DOHH2 (cell line): ENCODE data around the gene L3MBTL2.

ENCODE experiments used
- H3F3A ChIP-seq: fragments of 200-600 bp; sonication (generic), shearing (Covaris generic); 2 replicates; pipeline ENCODE4 v1.6.0; 2016; ENCODE audit warnings: antibody characterized with exemption, mild to moderate bottlenecking; ENCODE audit not compliant: control insufficient read depth, insufficient read depth
- H3K27ac ChIP-seq: fragments of 200-600 bp; sonication (generic); 2 replicates; pipeline ENCODE4 v1.5.1; 2014; ENCODE audit warnings: low read depth, mild to moderate bottlenecking, low read length, moderate library complexity
- H3K27me3 ChIP-seq: fragments of 200-600 bp; sonication (generic); 2 replicates; pipeline ENCODE4 v1.6.1; 2014; ENCODE audit warnings: mild to moderate bottlenecking, low read length, mixed read lengths; ENCODE audit not compliant: control insufficient read depth
- H3K36me3 ChIP-seq: fragments of 200-600 bp; sonication (generic); 2 replicates; pipeline ENCODE4 v1.6.1; 2014; ENCODE audit warnings: mild to moderate bottlenecking, low read length, moderate library complexity, mixed read lengths; ENCODE audit not compliant: control insufficient read depth
- H3K4me1 ChIP-seq: fragments of 200-600 bp; sonication (generic); 2 replicates; pipeline ENCODE4 v1.6.1; 2014; ENCODE audit warnings: mild to moderate bottlenecking, low read length, mixed read lengths; ENCODE audit not compliant: control insufficient read depth
- H3K4me2 ChIP-seq: fragments of 200-600 bp; sonication (generic); 2 replicates; pipeline ENCODE4 v1.6.0; 2014; ENCODE audit warnings: mild to moderate bottlenecking, low read length, moderate library complexity
- H3K4me3 ChIP-seq: fragments of 200-600 bp; sonication (generic); 2 replicates; pipeline ENCODE4 v1.5.1; 2014; ENCODE audit warnings: mild to moderate bottlenecking, low read length, mixed read lengths
- H3K79me2 ChIP-seq: fragments of 200-600 bp; sonication (generic); 2 replicates; pipeline ENCODE4 v1.6.1; 2014; ENCODE audit warnings: mild to moderate bottlenecking, low read length, mixed read lengths; ENCODE audit not compliant: control insufficient read depth
- H3K9me2 ChIP-seq: fragments of 200-600 bp; sonication (generic); replicated peaks from 2 replicates; pipeline ENCODE4 v1.6.1; 2014; ENCODE audit warnings: mild to moderate bottlenecking, low read length, mixed read lengths; ENCODE audit not compliant: control insufficient read depth
- H3K9me3 ChIP-seq: fragments of 200-600 bp; sonication (generic); 2 replicates; pipeline ENCODE4 v1.6.1; 2014; ENCODE audit warnings: antibody characterized with exemption, low read length, mixed read lengths; ENCODE audit not compliant: control insufficient read depth, insufficient read depth
- H4K20me1 ChIP-seq: fragments of 200-600 bp; sonication (generic); 2 replicates; pipeline ENCODE4 v1.6.0; 2014; ENCODE audit warnings: low read depth, mild to moderate bottlenecking, antibody characterized with exemption, low read length, moderate library complexity; ENCODE audit not compliant: control insufficient read depth, insufficient read depth
- CTCF ChIP-seq: fragments of 200-600 bp; sonication (generic); IDR thresholded peaks from one replicate; pipeline ENCODE4 v1.5.1; 2014; ENCODE audit warnings: antibody characterized with exemption, mild to moderate bottlenecking, low read depth, low read length; ENCODE audit not compliant: poor library complexity, severe bottlenecking
- EZH2phosphoT487 ChIP-seq: fragments of 200-600 bp; sonication (generic); IDR thresholded peaks from 2 replicates; pipeline ENCODE4 v1.6.1; 2017; ENCODE audit warnings: borderline replicate concordance, mild to moderate bottlenecking, antibody characterized with exemption, low read length, moderate library complexity, mixed read lengths

The L3MBTL2 gene

GRCh38 chr22:41230401-41230785 is 25.3 kb downstream of the L3MBTL2 start:
- no peaks in the 10 kb centered on the region for H3K27me3 ChIP-seq
- no peak overlapping the region for H3K27ac ChIP-seq
- H3K4me1 ChIP-seq: no peaks in the 10 kb centered on the region
- peaks cover 7% of the 10 kb centered on the region; the same call in 1 of the 2 replicates for H4K20me1 ChIP-seq
- TF ChIP-seq EZH2phosphoT487 (no peak), CTCF (no peak)
- no peaks in the 10 kb centered on the region for H3F3A ChIP-seq
- no peak overlapping the region for H3K4me2 ChIP-seq
- H3K9me2 ChIP-seq: no peaks in the 10 kb centered on the region
- peaks cover 47% of the 10 kb centered on the region for H3K36me3 ChIP-seq
- H3K4me3 ChIP-seq: no peak overlapping the region
- no peaks in the 10 kb centered on the region for H3K9me3 ChIP-seq
- no peaks in the 10 kb centered on the region for H3K79me2 ChIP-seq

GRCh38 chr22:41231369-41231768 is 26.3 kb downstream of the L3MBTL2 start:
- H3K4me2 ChIP-seq: no peak overlapping the region
- H3F3A ChIP-seq: no peaks in the 10 kb centered on the region
- TF ChIP-seq EZH2phosphoT487: no peak
- TF ChIP-seq CTCF: no peak
- no peaks in the 10 kb centered on the region for H3K79me2 ChIP-seq
- no peak overlapping the region for H3K4me3 ChIP-seq
- no peaks in the 10 kb centered on the region for H3K27me3 ChIP-seq
- H3K36me3 ChIP-seq: peaks cover 40% of the 10 kb centered on the region
- H4K20me1 ChIP-seq: peaks cover 7% of the 10 kb centered on the region; the same call in 1 of the 2 replicates
- H3K9me2 ChIP-seq: no peaks in the 10 kb centered on the region
- H3K4me1 ChIP-seq: no peaks in the 10 kb centered on the region
- no peak overlapping the region for H3K27ac ChIP-seq
- H3K9me3 ChIP-seq: no peaks in the 10 kb centered on the region

- Histone ChIP-seq H3K9me3 (no peaks in the 10 kb centered on the region), H3K4me3 (no peak overlapping the region)
Measured at GRCh38 chr22:41234815-41235695, 29.9 kb downstream of the L3MBTL2 start.

More at GRCh38 chr22:41234815-41235695, 29.9 kb downstream of the L3MBTL2 start:
- peaks cover 14% of the 10 kb centered on the region for H3K36me3 ChIP-seq
- peaks cover 12% of the 10 kb centered on the region for H3K4me1 ChIP-seq
- H3F3A ChIP-seq: no peaks in the 10 kb centered on the region
- TF ChIP-seq CTCF: no peak
- no peak for TF ChIP-seq EZH2phosphoT487
- peaks cover 7% of the 10 kb centered on the region; the same call in 1 of the 2 replicates for H4K20me1 ChIP-seq
- H3K4me2 ChIP-seq: no peak overlapping the region
- H3K27me3 ChIP-seq: peaks cover 5% of the 10 kb centered on the region
- no peak overlapping the region for H3K27ac ChIP-seq
- H3K9me2 ChIP-seq: no peaks in the 10 kb centered on the region
- no peaks in the 10 kb centered on the region for H3K79me2 ChIP-seq
